ENCODE results near the gene CYB5A. TPM values are rescaled to one million over a fixed set of nuclear protein-coding genes. Genes with fewer than 3 reads are reported as not detected.

The CYB5A gene
- total RNA-seq, result 119 and 127 TPM in 2 replicates

GRCh38 chr18:74291771-74292540 lies at the start of gene CYB5A:
TSS of gene CYB5A (minus strand) at chr18:74291963. CDS start at chr18:74291875, 88 bp downstream.

DNA sequence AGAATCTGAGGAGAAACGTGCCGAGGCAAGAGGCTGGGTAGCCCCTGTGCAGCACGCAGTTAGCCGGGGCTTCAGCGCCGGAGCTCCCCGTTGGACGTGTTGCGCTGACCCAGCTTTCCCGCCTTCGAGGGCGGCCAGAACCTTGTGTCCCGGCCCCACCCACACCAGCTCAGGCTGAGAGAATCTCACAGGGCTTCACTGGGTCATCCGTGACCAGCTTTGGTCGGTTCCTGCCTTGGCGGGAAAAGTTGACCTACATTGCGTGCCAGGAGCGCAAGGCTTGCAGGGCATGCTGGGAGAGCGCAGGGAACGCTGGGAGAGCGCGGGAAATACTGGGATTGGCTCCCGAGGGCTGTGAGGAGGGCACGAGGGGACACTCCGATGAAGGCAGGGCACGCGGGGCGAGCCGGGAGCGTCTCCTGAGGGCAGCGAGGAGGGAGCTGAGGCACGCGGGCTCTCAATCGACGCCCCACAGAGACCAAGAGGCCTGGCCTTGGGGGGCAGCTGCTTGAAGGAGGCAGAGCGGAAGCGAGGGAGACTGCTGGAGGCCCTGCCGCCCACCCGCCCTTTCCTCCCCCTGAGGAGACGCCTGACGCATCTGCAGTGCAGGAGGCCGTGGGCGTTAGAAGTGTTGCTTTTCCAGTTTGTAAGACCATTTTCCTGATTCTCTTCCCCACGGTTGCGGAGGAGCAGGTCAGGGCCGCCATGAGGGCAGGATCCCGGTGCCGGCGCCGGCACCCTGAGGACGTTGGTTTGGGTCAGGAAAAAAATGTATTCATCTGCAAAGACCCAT lies 23.9 kb upstream of the CYB5A start, which contains the start of gene C18orf63:
TSS of gene C18orf63 (plus strand) at position 376 of the 793 bp plus-strand sequence. CDS start 2,027 bp downstream, outside the sequence.

Other genes with a start within 250 kb of the CYB5A start
- 0.53 and 0.58 TPM in 2 replicates for gene FBXO15, start 144.1 kb downstream of the CYB5A start, total RNA-seq
- 14.7 and 26.6 TPM in 2 replicates for gene TIMM21, start 143.4 kb downstream of the CYB5A start, total RNA-seq
- gene C18orf63, start 23.9 kb upstream of the CYB5A start, total RNA-seq, result not detected in 2 replicates
- not detected in 2 replicates for gene DIPK1C, start 165.3 kb upstream of the CYB5A start, total RNA-seq
- gene CNDP2, start 204.4 kb upstream of the CYB5A start, total RNA-seq, result 98.0 and 103 TPM in 2 replicates
- gene CNDP1, start 242.5 kb upstream of the CYB5A start, total RNA-seq, result not detected in 2 replicates

Measured in myometrial cell (primary cell).